GM12892 (cell line): ENCODE data around the gene PRM2.

Source experiments
- POLR2A ChIP-seq: IDR thresholded peaks from 2 replicates; pipeline ENCODE4 v1.6.1; 2011; ENCODE audit warnings: low read depth, low read length, control low read depth
- POLR2AphosphoS5 ChIP-seq: IDR thresholded peaks from 2 replicates; pipeline ENCODE4 v1.6.1; 2011; ENCODE audit warnings: low read depth, low read length, control low read depth
- TAF1 ChIP-seq: IDR thresholded peaks from 2 replicates; pipeline ENCODE4 v1.6.1; 2011; ENCODE audit warnings: low read depth, mild to moderate bottlenecking, control low read depth, low read length, borderline replicate concordance

DNA sequence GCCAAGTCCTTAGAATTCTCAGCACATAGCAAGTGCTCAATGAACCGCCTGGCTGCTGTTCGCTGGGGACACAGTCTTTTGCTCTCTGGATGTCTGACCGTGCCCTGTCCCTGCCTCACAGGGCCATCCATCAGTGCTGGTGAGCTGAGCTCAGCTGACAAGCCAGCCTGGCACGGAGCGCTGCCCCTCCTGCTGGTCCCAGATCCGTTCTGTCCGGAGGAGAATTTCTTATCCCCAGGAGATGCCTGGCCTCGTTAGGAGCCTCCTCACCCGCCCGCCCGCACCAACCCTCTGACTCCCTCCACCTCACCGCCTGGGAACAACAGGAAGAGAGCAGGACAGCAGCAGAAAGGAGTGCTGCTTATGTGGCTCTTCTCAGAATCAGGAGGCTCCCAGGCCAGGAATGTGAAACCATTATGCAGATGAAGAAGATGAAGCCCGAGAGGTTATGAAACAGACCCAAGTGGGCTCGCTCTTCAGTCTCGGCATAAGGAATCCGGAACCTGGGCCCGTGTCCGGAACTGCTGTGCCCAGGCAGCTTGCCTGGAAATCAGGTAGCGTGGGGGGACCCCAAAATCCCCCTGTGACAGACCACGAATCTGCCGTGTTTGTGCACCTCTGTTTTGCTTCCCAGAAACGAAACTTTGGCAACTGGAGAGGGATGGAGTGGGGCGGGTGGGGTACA lies 40.2 kb upstream of the PRM2 start:
- TF ChIP-seq POLR2A (no peak), POLR2AphosphoS5 (no peak), TAF1 (no peak)
